Activated T-helper 9 cell treated with anti-CD3 and anti-CD28 coated beads, Interleukin-2, amount 50 U/mL, for 16 hours (primary cell): ENCODE data around the gene PDZD2.
"Not testable (repeated sequence)": the region's sequence is repeated elsewhere in the genome, so short reads cannot be mapped to it uniquely, and the experiment has no call there.

Experiments used
- DNase-seq: peaks from one replicate; pipeline ENCODE4 v3.0.0-alpha.2; 2020; ENCODE audit warnings: low read depth

Gene PDZD2

DNA sequence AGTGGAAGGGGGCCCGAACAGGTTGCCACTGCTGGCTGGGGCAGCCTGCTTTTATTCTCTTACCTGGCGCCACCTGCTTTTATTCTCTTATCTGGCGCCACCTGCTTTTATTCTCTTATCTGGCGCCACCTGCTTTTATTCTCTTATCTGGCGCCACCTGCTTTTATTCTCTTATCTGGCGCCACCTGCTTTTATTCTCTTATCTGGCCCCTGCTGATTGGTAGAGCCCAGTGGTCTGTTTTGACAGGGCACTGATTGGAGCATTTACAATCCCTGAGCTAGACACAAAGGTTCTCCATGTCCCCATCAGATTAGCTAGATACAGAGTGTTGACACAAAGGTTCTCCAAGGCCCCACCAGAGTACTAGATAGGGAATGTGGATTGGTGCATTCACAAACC is 52.5 kb downstream of the PDZD2 start:
- not testable (repeated sequence) for DNase-seq

GRCh38 chr5:31692561-31693221 is 53.8 kb downstream of the PDZD2 start:
- no peak for DNase-seq

- DNase-seq: no peak
Observed at GRCh38 chr5:31698673-31699072, 59.7 kb downstream of the PDZD2 start.

GRCh38 chr5:31701642-31702299 is 62.8 kb downstream of the PDZD2 start:
- DNase-seq: no peak

DNA sequence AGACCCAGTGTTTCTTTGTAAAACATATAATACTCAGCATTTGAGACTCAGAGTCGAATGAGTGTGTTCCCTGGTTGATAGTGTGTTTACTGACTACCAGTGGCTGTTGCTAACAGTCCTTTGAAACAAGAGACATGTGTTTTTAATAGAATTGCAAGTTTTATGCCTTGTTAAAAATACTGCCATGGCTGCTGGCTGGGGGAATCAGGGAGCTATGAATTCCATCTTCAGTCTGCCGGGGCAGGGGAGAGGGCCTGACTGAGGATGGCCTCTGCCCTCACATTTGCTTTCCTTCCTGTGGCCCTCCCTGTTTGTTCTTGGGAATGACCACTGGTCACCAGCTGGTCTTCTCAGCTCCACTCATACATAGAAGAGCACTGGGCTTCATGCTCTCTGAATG is 63.8 kb downstream of the PDZD2 start:
- DNase-seq: no peak

GRCh38 chr5:31703757-31704156 is 64.8 kb downstream of the PDZD2 start:
- no peak for DNase-seq

GRCh38 chr5:31706186-31706585 is 67.3 kb downstream of the PDZD2 start:
- no peak for DNase-seq

DNA sequence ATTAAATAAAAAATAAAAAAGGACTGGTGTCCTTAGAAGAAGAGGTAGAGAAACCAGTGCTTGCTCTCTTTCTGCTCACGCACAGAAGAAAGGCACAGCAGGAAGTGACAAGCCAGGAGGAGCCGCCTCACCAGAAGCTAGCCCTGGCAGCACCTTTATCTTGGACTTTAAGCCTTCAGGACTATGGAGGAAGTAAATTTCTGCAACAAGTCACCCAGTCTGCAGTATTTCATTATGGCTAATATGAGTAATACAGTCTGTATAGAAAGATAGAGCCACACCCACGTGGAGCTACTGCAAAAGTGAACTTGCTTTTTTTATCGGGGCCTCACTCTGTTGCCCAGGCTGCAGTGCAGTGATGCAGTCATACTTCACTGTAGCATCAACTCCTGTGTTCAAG is 68.4 kb downstream of the PDZD2 start:
- no peak for DNase-seq

GRCh38 chr5:31708089-31708488 is 69.2 kb downstream of the PDZD2 start:
- DNase-seq: no peak

GRCh38 chr5:31711363-31711762 is 72.4 kb downstream of the PDZD2 start:
- DNase-seq: no peak

- no peak for DNase-seq
Observed at GRCh38 chr5:31711935-31712592, 73.1 kb downstream of the PDZD2 start.

DNA sequence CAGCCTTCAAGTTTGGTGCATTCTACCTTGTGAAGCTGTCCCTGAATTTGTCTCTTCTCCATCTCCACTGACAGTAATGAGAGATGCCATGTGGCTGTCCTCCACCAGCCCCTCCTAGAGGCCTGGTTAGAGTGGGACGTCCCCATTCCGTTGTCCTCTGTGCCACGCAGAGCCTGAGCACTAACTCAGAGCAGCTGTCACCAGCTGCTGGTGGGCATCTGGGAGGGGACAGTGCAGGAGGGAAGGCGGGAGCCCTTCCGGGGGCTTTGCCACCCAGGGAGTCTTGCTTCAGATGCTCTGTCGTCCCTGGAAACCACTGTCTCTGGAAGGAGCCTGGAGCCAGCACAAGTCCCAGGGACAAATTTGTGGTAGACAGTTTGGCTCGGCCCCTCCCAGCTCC is 78.6 kb downstream of the PDZD2 start:
- no peak for DNase-seq

GRCh38 chr5:31720004-31720403 is 81.1 kb downstream of the PDZD2 start:
- DNase-seq: no peak

DNA sequence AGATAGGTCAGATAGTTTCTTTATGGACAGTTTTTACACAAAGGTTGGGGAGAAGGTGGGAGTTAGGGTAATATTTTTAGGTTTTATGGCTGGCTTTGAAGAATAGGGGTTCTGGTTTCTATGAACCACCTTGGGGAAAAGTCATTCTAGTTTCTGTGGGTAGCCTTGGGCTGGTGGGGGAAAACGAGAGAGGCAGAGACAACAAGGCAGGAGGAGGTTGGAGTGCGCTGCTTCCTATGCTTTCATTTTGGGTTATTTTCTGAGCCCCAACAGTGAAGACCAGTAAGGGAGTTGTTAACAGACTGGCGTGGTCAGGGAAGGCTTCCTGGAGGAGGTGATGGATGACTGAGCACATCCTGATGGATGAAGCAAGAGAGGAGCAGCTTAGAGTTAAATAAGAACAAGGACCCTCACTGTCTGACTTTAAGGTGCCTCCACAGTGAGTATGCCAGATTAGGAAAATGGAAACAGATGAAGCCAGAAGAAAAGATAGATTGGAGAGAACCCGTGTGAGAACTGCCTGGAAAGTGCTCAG is 81.9 kb downstream of the PDZD2 start:
- DNase-seq: no peak

- no peak for DNase-seq
Observed at GRCh38 chr5:31722111-31722510, 83.2 kb downstream of the PDZD2 start.

- no peak for DNase-seq
Observed at GRCh38 chr5:31725996-31726395, 87.1 kb downstream of the PDZD2 start.

GRCh38 chr5:31726952-31727351 is 88.0 kb downstream of the PDZD2 start:
- DNase-seq: no peak

- DNase-seq: no peak
Observed at GRCh38 chr5:31728039-31728438, 89.1 kb downstream of the PDZD2 start.

GRCh38 chr5:31728806-31729205 is 89.9 kb downstream of the PDZD2 start:
- not testable (repeated sequence) for DNase-seq

DNA sequence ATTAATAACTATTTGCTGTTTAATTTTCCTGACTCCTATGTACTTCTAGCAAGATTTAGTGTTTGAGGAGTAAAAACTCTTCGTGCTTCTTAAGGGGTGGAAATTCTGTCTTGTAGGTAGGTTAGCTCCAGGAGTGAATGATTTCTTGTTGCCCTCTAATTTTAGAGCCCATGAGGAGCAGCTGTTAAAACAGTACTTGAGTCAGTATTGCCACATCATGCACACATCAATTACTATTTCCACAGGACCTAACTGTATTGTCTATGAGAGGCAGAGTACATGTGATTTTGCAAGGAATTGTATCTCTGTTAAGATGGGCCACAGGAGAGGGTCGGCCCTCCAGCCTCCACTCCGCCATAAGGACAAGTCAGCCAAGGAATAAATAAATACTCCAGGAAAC is 91.2 kb downstream of the PDZD2 start:
- DNase-seq: no peak

- DNase-seq: no peak
Observed at GRCh38 chr5:31731016-31731415, 92.1 kb downstream of the PDZD2 start.

GRCh38 chr5:31731710-31732301 is 92.9 kb downstream of the PDZD2 start:
- DNase-seq: no peak

GRCh38 chr5:31732821-31733220 is 93.9 kb downstream of the PDZD2 start:
- DNase-seq: not testable (repeated sequence)
